Activated naive CD8-positive, alpha-beta T cell treated with anti-CD3 and anti-CD28 coated beads for 36 hours (primary cell): Measurements from ENCODE around the gene ADM2. TPM values are rescaled to one million over a fixed set of nuclear protein-coding genes. Genes with fewer than 3 reads are reported as not detected.
"Not testable (repeated sequence)": the region's sequence is repeated elsewhere in the genome, so short reads cannot be mapped to it uniquely, and the experiment has no call there.

ENCODE experiments used
- DNase-seq: peaks from one replicate; pipeline ENCODE4 v3.0.0; 2021
- H3K27ac Mint-ChIP-seq: one replicate; pipeline ENCODE4 v1.8.0; 2022; ENCODE audit warnings: mild to moderate bottlenecking, moderate library complexity, mixed read lengths
- H3K27me3 Mint-ChIP-seq: one replicate; pipeline ENCODE4 v1.8.0; 2022; ENCODE audit warnings: mild to moderate bottlenecking, mixed read lengths
- H3K36me3 Mint-ChIP-seq: one replicate; pipeline ENCODE4 v1.8.0; 2021; ENCODE audit warnings: mild to moderate bottlenecking, mixed read lengths
- H3K4me1 Mint-ChIP-seq: one replicate; pipeline ENCODE4 v1.8.0; 2021; ENCODE audit warnings: mixed read lengths
- H3K4me3 Mint-ChIP-seq: one replicate; pipeline ENCODE4 v1.8.0; 2022; ENCODE audit warnings: mild to moderate bottlenecking, moderate library complexity, mixed read lengths
- H3K9me3 Mint-ChIP-seq: one replicate; pipeline ENCODE4 v1.8.0; 2022; ENCODE audit warnings: mixed read lengths
- total RNA-seq, 2 experiments: library from RNA; stranded (reverse); gene quantifications; one replicate each; pipeline ENCODE4 v1.2.3, GENCODE V29; 2021

ADM2 gene, protein sequence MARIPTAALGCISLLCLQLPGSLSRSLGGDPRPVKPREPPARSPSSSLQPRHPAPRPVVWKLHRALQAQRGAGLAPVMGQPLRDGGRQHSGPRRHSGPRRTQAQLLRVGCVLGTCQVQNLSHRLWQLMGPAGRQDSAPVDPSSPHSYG
- 1 to 10 TPM; 6.7 to 7.5 TPM for total RNA-seq

DNA sequence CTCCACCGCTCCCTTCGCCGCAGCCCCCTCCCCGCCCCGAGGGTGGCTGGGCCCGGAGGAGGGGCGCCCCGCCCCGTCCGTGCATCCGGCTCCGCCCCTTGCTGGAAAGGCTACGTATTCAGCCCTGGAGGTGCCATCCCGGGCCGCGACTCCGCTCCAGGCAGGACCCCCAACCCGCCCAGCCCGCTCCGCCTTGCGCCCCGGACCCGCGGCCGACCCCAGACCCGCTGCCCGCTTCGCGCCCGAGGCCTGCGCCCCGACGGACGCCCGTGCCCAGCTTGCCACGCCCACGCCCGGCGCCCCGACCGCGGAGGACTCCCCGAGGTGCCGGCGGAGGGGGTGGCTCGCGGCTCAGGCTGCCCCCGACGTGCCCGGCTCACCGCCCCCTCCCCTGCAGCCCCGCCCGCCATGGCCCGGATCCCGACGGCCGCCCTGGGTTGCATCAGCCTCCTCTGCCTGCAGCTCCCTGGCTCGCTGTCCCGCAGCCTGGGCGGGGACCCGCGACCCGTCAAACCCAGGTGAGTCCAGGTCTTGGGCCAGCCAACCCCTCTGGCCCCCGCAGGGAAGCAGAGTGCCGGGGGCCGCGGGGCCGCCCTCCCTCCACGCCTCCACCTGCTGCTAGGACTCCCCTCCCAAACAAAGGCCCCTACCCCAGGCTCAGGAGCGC, at the start of gene ADM2:
TSS of gene ADM2 (plus strand) at position 104 of the 667 bp plus-strand sequence. CDS start at position 409, 305 bp downstream.
- Mint-ChIP-seq H3K27me3 (peaks cover 7% of the 10 kb centered on the region), H3K27ac (peak within 1 kb of the TSS; percentile 63), H3K4me1 (peaks cover 4% of the 10 kb centered on the region), H3K36me3 (no peaks in the 10 kb centered on the region), H3K9me3 (no peaks in the 10 kb centered on the region), H3K4me3 (peak within 1 kb of the TSS; percentile 81)
- peak; percentile 69 for DNase-seq

GRCh38 chr22:50432131-50432876, 49.0 kb upstream of the ADM2 start:
- H3K9me3 Mint-ChIP-seq, result no peaks in the 10 kb centered on the region
- no peak overlapping the region for H3K4me3 Mint-ChIP-seq
- DNase-seq, result no peak
- no peaks in the 10 kb centered on the region for H3K4me1 Mint-ChIP-seq
- H3K36me3 Mint-ChIP-seq, result peaks cover 10% of the 10 kb centered on the region
- H3K27ac Mint-ChIP-seq, result no peak overlapping the region
- H3K27me3 Mint-ChIP-seq, result no peaks in the 10 kb centered on the region

DNA sequence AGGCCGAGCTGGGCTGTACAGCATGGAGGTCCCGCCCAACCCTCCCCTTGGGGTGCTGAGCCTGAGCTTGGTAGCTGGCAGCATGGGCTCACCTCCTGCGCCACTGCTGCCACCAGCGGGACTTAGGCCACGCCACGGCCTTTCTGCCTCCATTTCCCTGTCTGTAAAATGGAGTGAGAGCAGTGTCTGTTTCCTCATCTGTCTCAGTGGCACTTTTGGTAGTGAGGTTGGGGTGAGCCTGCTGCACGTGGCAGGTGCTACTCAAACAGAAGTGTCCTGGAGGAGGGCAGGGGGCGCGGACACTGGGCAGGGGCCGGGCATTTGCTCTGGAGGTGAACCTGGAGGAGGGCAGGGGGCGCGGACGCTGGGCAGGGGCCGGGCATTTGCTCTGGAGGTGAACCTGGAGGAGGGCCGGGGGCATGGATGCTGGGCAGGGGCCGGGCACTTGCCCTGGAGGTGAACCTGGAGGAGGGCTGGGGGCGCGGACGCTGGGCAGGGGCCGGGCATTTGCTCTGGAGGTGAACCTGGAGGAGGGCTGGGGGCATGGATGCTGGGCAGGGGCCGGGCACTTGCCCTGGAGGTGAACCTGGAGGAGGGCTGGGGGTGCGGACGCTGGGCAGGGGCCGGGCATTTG, 48.3 kb upstream of the ADM2 start:
- peaks cover 10% of the 10 kb centered on the region for H3K36me3 Mint-ChIP-seq
- not testable (repeated sequence) for H3K4me3 Mint-ChIP-seq, DNase-seq, H3K4me1 Mint-ChIP-seq, H3K27ac Mint-ChIP-seq, H3K27me3 Mint-ChIP-seq, H3K9me3 Mint-ChIP-seq

DNA sequence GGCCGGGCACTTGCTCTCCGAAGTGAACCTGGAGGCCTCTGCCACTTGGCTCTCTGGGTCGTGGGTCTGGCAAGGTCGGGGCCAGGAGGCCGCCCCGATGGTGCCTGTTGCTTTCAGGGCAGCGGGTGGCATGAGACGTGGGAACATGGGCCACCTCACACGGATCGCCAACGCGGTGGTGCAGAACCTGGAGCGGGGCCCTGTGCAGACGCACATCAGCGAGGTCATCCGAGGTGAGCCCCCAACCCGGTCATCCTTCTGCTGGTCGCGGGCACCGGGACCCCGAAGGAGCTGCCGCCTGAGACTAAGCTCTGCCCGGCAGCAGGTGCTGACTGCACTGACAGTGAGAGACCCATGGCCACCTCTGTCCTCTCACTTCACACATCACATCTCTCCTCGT, 46.5 kb upstream of the ADM2 start:
- Mint-ChIP-seq H3K9me3 (no peaks in the 10 kb centered on the region), H3K27ac (no peak overlapping the region), H3K4me3 (no peak overlapping the region), H3K4me1 (no peaks in the 10 kb centered on the region), H3K27me3 (no peaks in the 10 kb centered on the region), H3K36me3 (peaks cover 2% of the 10 kb centered on the region)
- no peak for DNase-seq

DNA sequence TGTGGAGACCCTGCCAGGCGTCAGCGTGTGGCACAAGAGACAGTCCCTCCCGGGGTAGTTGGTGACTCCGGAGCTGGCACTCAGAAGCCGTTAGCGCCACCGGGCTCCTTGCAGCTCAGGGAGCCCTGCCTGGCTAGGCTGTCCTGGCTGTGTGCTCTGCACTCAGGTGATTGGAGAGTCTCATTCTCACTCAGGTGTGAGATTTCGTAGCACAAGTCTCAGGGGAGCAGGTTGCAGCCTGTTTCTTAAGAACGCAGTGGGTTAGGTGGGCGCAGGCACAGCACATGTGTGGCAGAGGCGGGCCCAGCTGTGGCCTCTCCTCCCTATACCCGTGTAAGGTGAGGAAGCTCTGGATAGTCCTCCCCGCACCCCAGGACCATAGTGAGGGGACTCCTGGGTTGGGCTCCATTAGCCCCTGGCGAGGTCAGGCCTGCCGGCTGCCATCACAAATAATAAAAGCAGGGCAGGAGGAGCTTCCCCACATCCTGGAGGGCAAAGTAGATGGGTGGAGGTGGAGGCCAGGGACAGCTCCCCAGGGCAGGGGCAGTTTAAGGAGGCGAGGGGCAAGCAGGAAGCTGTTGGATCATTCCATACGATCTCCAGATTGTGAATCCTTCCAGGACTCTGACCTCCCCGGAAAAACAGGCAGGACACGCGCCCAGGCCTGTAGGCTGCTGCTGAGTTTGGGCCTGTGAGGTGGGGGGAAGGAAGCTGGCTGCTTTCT, 45.9 kb upstream of the ADM2 start:
- H3K4me3 Mint-ChIP-seq, result no peak overlapping the region
- H3K36me3 Mint-ChIP-seq, result peaks cover 2% of the 10 kb centered on the region
- no peak for DNase-seq
- no peak overlapping the region for H3K27ac Mint-ChIP-seq
- H3K9me3 Mint-ChIP-seq, result no peaks in the 10 kb centered on the region
- no peaks in the 10 kb centered on the region for H3K27me3 Mint-ChIP-seq
- no peaks in the 10 kb centered on the region for H3K4me1 Mint-ChIP-seq

- H3K36me3 Mint-ChIP-seq, result peaks cover 2% of the 10 kb centered on the region
- no peak overlapping the region for H3K4me3 Mint-ChIP-seq
- H3K9me3 Mint-ChIP-seq, result no peaks in the 10 kb centered on the region
- H3K4me1 Mint-ChIP-seq, result no peaks in the 10 kb centered on the region
- DNase-seq, result no peak
- H3K27ac Mint-ChIP-seq, result no peak overlapping the region
- no peaks in the 10 kb centered on the region for H3K27me3 Mint-ChIP-seq
Observed at GRCh38 chr22:50436015-50436830, 45.1 kb upstream of the ADM2 start.

- no peak overlapping the region for H3K27ac Mint-ChIP-seq
- H3K4me1 Mint-ChIP-seq, result no peaks in the 10 kb centered on the region
- H3K36me3 Mint-ChIP-seq, result no peaks in the 10 kb centered on the region
- H3K27me3 Mint-ChIP-seq, result no peaks in the 10 kb centered on the region
- no peak overlapping the region for H3K4me3 Mint-ChIP-seq
- no peak for DNase-seq
- no peaks in the 10 kb centered on the region for H3K9me3 Mint-ChIP-seq
Observed at GRCh38 chr22:50436841-50437341, 44.5 kb upstream of the ADM2 start.

- Mint-ChIP-seq H3K9me3 (no peaks in the 10 kb centered on the region), H3K36me3 (peaks cover 1% of the 10 kb centered on the region), H3K27ac (no peak overlapping the region), H3K27me3 (no peaks in the 10 kb centered on the region), H3K4me1 (no peaks in the 10 kb centered on the region), H3K4me3 (no peak overlapping the region)
- no peak for DNase-seq
Observed at GRCh38 chr22:50437511-50438304, 43.6 kb upstream of the ADM2 start.

DNA sequence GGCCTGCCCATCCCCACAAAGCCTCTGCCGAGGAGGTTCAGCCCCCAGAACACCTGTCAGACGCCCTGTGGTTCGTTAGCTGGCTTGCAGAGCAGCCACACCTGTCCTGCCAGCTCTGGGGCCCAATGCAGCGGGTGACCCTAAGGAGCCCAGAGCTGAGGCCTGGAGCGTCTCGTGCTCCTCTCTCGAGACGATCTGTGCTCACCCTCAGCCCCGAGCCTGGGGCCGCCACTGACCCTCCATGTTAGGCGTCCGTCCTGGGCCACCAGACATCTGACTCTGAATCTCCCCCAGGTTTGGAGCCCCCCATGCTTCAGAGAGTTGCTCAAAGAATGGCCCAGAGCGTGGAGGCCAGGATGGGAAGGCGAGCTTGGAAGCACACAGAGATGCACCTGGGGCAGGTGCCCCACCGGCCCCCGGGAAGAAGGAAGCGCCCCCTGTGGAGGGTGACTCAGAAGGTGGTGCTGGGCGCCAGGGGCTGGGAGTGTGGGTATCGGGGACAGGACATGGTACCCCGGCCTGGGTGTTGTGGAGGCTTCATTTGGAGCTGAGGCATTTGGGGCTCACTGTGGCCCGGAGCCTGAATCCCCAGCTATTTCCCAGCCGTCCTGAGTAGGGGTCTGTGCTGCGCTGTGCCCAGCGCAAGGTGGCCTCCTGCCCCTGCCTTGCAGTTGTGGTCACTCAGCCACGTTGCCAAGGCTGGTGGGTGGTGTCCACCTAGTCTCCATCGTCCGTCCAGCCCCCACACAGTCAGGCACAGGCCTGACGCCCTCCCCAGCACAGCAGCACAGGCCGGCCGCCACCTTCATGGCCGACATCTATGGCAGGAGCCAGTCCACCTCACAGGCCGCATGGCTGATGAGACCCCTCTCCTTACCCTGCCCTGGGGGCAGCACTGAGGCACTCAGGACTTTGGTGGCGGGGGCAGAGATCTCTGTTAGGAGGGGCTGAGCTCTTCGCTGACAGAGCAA, 42.8 kb upstream of the ADM2 start:
- Mint-ChIP-seq H3K4me3 (no peak overlapping the region), H3K27ac (no peak overlapping the region), H3K27me3 (no peaks in the 10 kb centered on the region), H3K4me1 (peaks cover 8% of the 10 kb centered on the region), H3K36me3 (peaks cover 6% of the 10 kb centered on the region), H3K9me3 (no peaks in the 10 kb centered on the region)
- DNase-seq, result no peak

- no peak overlapping the region for H3K4me3 Mint-ChIP-seq
- DNase-seq, result no peak
- H3K36me3 Mint-ChIP-seq, result peaks cover 6% of the 10 kb centered on the region
- H3K27ac Mint-ChIP-seq, result no peak overlapping the region
- no peaks in the 10 kb centered on the region for H3K27me3 Mint-ChIP-seq
- H3K9me3 Mint-ChIP-seq, result no peaks in the 10 kb centered on the region
- peaks cover 8% of the 10 kb centered on the region for H3K4me1 Mint-ChIP-seq
Observed at GRCh38 chr22:50439314-50439870, 42.0 kb upstream of the ADM2 start.

- Mint-ChIP-seq H3K36me3 (peaks cover 6% of the 10 kb centered on the region), H3K27ac (no peak overlapping the region), H3K9me3 (no peaks in the 10 kb centered on the region), H3K4me1 (peaks cover 12% of the 10 kb centered on the region), H3K27me3 (no peaks in the 10 kb centered on the region), H3K4me3 (no peak overlapping the region)
- DNase-seq, result no peak
Observed at GRCh38 chr22:50439871-50440331, 41.4 kb upstream of the ADM2 start.

- Mint-ChIP-seq H3K4me3 (no peak overlapping the region), H3K36me3 (peaks cover 6% of the 10 kb centered on the region), H3K27ac (no peak overlapping the region), H3K27me3 (no peaks in the 10 kb centered on the region), H3K4me1 (peaks cover 20% of the 10 kb centered on the region), H3K9me3 (no peaks in the 10 kb centered on the region)
- DNase-seq, result no peak
Observed at GRCh38 chr22:50440544-50441249, 40.6 kb upstream of the ADM2 start.
